Ovary (tissue), 3 donors: Measurements from ENCODE around the gene CCDC110.

Source experiments
- POLR2A ChIP-seq: fragments of 450-650 bp; IDR thresholded peaks from one replicate; pipeline ENCODE4 v1.6.1; 2017; ENCODE audit warnings: antibody characterized with exemption, mild to moderate bottlenecking, moderate library complexity
- TF ChIP-seq, protein P1 (sequence below), 3 donors: fragments of 450-650 bp in 2 of 3; fragments of 200-600 bp in 1 of 3; IDR thresholded peaks; one replicate each; pipeline versions ENCODE4 v1.5.1 to v1.8.0; 2016 to 2022; ENCODE audit warnings: antibody characterized with exemption in 3 of 3, mild to moderate bottlenecking in 1 of 3
- donor health status: DM: no; HTN: no; CAD: no.

- TF ChIP-seq, protein P1, sequence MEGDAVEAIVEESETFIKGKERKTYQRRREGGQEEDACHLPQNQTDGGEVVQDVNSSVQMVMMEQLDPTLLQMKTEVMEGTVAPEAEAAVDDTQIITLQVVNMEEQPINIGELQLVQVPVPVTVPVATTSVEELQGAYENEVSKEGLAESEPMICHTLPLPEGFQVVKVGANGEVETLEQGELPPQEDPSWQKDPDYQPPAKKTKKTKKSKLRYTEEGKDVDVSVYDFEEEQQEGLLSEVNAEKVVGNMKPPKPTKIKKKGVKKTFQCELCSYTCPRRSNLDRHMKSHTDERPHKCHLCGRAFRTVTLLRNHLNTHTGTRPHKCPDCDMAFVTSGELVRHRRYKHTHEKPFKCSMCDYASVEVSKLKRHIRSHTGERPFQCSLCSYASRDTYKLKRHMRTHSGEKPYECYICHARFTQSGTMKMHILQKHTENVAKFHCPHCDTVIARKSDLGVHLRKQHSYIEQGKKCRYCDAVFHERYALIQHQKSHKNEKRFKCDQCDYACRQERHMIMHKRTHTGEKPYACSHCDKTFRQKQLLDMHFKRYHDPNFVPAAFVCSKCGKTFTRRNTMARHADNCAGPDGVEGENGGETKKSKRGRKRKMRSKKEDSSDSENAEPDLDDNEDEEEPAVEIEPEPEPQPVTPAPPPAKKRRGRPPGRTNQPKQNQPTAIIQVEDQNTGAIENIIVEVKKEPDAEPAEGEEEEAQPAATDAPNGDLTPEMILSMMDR (IDR thresholded peaks at IDR 0.05), result no peak
- TF ChIP-seq POLR2A, result no peak
Measured at GRCh38 chr4:185408432-185408831, 63.1 kb downstream of the CCDC110 start.
